Naive B cell (primary cell): Measurements from ENCODE around the gene SP140L. TPM values are rescaled to one million over a fixed set of nuclear protein-coding genes. Genes with fewer than 3 reads are reported as not detected.
"Not testable (repeated sequence)": the region's sequence is repeated elsewhere in the genome, so short reads cannot be mapped to it uniquely, and the experiment has no call there.

Experiments
- ATAC-seq, 2 donors: fragments of 150-1000 bp; cut with Tn5 transposase; 2 replicates each; pipeline ENCODE4 v1.10.0; 2021; ENCODE audit warnings: low read depth in 2 of 2, mild to moderate bottlenecking in 2 of 2, moderate library complexity in 2 of 2
- DNase-seq: peaks from one replicate; pipeline ENCODE4 v3.0.0; 2022
- H3K27ac Mint-ChIP-seq, 6 donors: one replicate each; pipeline ENCODE4 v1.8.0; 2020 to 2022; ENCODE audit warnings: mild to moderate bottlenecking in 6 of 6, mixed read lengths in 6 of 6, moderate library complexity in 5 of 6, inconsistent platforms in 2 of 6
- H3K27me3 Mint-ChIP-seq, 3 donors: one replicate each; pipeline ENCODE4 v1.8.0; 2021 to 2022; ENCODE audit warnings: mixed read lengths in 3 of 3, mild to moderate bottlenecking in 1 of 3
- H3K36me3 Mint-ChIP-seq, 2 donors: one replicate each; pipeline ENCODE4 v1.8.0; 2020 to 2022; ENCODE audit warnings: mixed read lengths in 2 of 2, inconsistent platforms in 1 of 2, mild to moderate bottlenecking in 1 of 2
- H3K4me1 Mint-ChIP-seq, 3 donors: one replicate each; pipeline ENCODE4 v1.8.0; 2020 to 2022; ENCODE audit warnings: mixed read lengths in 3 of 3, inconsistent platforms in 1 of 3, mild to moderate bottlenecking in 1 of 3, moderate library complexity in 1 of 3
- H3K4me3 Mint-ChIP-seq, 8 donors: one replicate each; pipeline ENCODE4 v1.8.0; 2020 to 2022; ENCODE audit warnings: mild to moderate bottlenecking in 8 of 8, mixed read lengths in 8 of 8, moderate library complexity in 8 of 8, inconsistent platforms in 2 of 8
- H3K9me3 Mint-ChIP-seq, 7 donors: one replicate each; pipeline ENCODE4 v1.8.0; 2020 to 2022; ENCODE audit warnings: mixed read lengths in 7 of 7, mild to moderate bottlenecking in 5 of 7, inconsistent platforms in 2 of 7, moderate library complexity in 1 of 7
- polyA plus RNA-seq, 6 donors: library from polyadenylated mRNA; unstranded; fragments of 300-500 nt; fragmentation: Illumina TruSeq; gene quantifications; one replicate each; pipeline ENCODE4 v1.2.3, GENCODE V29; 2021; ENCODE audit warnings: low read depth in 6 of 6

SP140L gene
- polyA plus RNA-seq, 6 donors from 2014 or later = 48.5 to 82.4 (median 54.0) TPM

DNA sequence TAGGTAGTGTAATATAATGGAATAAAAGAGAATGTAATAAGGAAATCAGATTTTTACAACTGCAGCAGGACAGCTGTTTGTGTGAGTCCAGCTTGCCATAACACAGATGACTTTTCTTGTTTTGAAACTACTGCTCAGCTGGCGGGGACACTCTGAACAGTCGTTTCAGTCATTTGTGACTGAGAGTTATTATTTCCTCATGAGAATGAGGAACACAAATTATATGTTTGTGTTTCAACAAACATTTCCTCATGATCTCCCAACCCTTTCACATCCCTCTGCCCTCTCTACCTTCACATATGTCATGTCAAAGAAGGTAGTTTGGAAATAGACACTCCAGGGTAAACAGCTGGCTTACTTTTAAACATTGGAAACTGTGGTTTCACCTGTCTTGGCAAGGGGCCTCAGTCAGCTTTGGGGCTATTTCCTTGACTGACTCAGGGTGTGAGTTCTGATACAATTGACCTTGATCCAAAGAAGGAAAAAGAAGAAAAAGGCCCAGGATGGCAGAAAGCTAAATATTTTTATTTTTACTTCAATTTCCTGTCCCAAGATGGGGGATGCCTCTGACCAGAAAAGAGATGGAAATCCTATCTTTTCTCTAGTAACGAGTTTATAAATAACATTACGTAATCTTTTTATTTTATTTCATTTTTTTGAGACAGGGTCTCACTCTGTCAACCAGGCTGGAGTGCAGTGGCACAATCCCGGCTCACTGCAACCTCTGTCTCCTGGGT, 593 bp downstream of the SP140L start:
- H3K27me3 Mint-ChIP-seq = no peaks in the 10 kb centered on the region
- peak overlapping the region; percentile 97 to 100 (median 99) for H3K27ac Mint-ChIP-seq
- H3K9me3 Mint-ChIP-seq = peaks cover 0 to 3% (median 0%) of the 10 kb centered on the region in 7 donors
- H3K4me1 Mint-ChIP-seq = peaks cover 77 to 89% (median 86%) of the 10 kb centered on the region in 3 donors
- ATAC-seq (peak; percentile 73 to 76), DNase-seq (peak; percentile 48)
- H3K36me3 Mint-ChIP-seq = peaks cover 31 to 32% of the 10 kb centered on the region in 2 donors
- peak overlapping the region; percentile 89 to 98 (median 96) for H3K4me3 Mint-ChIP-seq

DNA sequence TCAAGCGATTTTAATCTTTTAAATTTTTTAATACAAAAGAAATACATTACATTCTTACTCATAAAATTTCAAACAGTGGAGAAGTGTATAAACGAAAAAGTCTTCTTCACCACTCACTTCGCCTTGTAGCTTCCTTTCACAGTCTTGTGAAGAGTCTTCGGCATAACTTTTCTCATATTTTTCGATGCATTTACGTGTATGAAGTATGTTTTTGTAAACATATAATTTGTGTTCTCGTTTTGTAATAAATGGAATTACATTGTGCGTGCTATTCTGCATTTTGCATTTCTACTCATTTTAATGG, 1.1 kb downstream of the SP140L start:
- ATAC-seq (no peak), DNase-seq (no peak)

DNA sequence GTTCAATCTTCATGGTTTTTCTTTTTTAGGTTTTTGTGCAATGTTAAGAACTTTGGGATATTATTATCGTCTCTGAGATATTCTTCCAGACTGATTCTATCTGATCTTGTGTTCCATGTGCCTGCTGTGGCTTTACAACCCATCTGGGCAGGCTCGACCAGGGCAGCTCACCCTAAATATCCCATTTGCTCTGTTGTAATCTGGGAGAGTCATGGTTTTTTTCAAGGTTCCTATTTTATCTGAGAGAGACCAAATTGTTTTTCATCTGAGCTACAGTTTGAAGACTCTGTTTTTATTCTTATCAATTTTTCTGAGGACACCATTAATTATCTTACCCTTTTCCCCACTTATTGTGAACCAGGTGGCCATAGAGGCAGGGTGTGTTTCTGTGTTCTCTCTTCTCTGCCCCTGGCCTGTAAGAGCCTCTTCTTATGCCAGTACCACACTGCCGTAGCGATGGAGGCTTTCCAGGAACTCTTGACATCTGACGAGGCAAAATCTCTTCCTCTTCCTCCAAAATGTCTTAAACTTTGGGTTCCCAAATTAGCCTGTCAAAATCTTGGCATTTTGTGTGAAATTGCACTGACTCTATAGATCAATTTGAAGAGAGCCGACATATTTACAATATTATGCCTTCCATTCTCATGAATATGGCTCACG, 3.1 kb downstream of the SP140L start:
- ATAC-seq = no peak
- Mint-ChIP-seq H3K36me3 (peaks cover 47 to 55% of the 10 kb centered on the region in 2 donors), H3K27ac (peak overlapping the region; percentile 62 to 99 (median 76)), H3K4me1 (peaks cover 81 to 93% (median 82%) of the 10 kb centered on the region in 3 donors), H3K4me3 (peak overlapping the region; percentile 54 to 98 (median 86)), H3K9me3 (peaks cover 0 to 3% (median 0%) of the 10 kb centered on the region in 7 donors), H3K27me3 (no peaks in the 10 kb centered on the region)
- no peak for DNase-seq

More for the DNA sequence above, 1.1 kb downstream of the SP140L start:
- H3K27me3 Mint-ChIP-seq = no peaks in the 10 kb centered on the region
- peaks cover 35 to 36% of the 10 kb centered on the region in 2 donors for H3K36me3 Mint-ChIP-seq
- peak overlapping the region in 5 of 6 donors; percentile 30 to 99 (median 95) for H3K27ac Mint-ChIP-seq
- H3K9me3 Mint-ChIP-seq = peaks cover 0 to 3% (median 0%) of the 10 kb centered on the region in 7 donors
- H3K4me1 Mint-ChIP-seq = peaks cover 78 to 90% (median 86%) of the 10 kb centered on the region in 3 donors
- H3K4me3 Mint-ChIP-seq = peak overlapping the region; percentile 89 to 98 (median 96)

DNA sequence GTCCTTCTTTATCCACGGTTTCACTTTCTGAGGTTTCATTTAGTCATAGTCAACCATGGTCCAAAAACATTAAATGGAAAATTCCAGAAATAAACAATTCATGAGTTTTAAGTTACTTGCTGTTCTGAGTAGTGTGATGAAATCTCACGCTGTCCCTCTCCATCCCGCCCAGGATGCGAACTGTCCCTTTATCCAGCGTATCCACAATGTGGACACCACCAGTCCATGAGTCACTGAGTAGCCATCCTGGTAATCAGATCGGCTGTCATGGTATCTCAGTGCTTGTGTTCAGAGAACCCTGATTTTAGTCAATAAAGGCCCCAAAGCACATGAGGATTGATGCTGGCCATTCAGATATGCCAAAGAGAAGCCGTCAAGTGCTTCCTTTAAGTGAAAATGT, 3.7 kb downstream of the SP140L start:
- H3K27ac Mint-ChIP-seq = peak overlapping the region in 5 of 6 donors; percentile 19 to 99 (median 75)
- no peaks in the 10 kb centered on the region for H3K27me3 Mint-ChIP-seq
- peaks cover 0 to 3% (median 0%) of the 10 kb centered on the region in 7 donors for H3K9me3 Mint-ChIP-seq
- peak overlapping the region in 7 of 8 donors; percentile 54 to 98 (median 92) for H3K4me3 Mint-ChIP-seq
- H3K36me3 Mint-ChIP-seq = peaks cover 53 to 61% of the 10 kb centered on the region in 2 donors
- no peak for DNase-seq
- no peak for ATAC-seq
- H3K4me1 Mint-ChIP-seq = peaks cover 82 to 93% (median 85%) of the 10 kb centered on the region in 3 donors

DNA sequence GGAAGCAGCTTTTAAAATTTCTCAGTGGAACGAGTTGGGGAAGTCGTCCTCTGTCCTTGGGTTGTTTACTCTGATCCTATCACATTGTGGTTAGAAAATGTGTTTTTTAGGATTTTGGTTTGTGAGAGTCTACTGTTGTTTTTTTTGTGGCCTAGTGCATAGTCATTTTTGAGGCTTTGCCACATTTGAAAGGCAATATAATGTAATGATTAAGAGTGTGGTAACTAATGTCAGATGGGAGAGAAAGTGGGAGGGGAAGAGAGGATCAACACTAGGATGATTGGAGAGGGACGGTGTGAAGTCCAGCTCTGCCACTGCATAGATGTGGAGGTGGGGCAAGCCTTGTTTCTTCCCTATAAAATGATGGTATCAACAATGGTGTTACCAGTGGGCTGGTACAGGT, 8.5 kb downstream of the SP140L start:
- Mint-ChIP-seq H3K36me3 (peaks cover 53 to 54% of the 10 kb centered on the region in 2 donors), H3K4me3 (peak overlapping the region; percentile 0 to 84 (median 56)), H3K27ac (peak overlapping the region; percentile 71 to 95 (median 82)), H3K4me1 (peaks cover 49 to 64% (median 58%) of the 10 kb centered on the region in 3 donors), H3K9me3 (peaks cover 0 to 1% (median 0%) of the 10 kb centered on the region in 7 donors), H3K27me3 (no peaks in the 10 kb centered on the region)
- ATAC-seq (no peak), DNase-seq (no peak)

DNA sequence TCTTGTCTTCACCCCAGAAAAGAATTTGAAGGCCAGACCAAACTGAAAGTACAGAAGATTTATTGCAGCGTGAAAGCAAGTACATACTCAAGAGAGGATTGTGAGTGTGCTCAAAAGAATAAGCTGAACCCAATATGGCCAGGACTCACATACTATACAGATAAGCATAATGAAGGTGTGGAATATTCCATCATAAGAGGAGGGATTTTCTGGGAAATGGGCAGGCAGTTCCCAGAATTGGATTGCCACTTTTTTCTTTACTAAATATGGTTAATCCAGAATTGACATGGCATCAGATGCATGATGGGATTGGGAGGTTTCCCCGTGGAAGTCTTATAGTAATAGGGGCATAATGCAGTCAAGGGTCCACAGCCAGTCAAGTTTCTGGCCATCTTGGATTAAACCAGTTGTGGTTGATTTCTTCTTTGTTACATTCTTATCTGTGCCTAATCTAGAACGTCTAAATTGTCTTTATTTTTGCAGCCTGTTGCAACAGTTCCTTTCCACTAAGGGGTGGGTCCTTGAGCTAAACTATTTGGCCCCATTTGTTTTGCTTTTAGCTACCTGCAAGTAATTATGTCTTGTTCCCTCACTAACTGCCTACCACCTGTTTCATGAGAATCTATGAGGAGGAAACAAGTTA, 9.0 kb downstream of the SP140L start:
- no peak for DNase-seq
- Mint-ChIP-seq H3K4me1 (peaks cover 44 to 59% (median 53%) of the 10 kb centered on the region in 3 donors), H3K4me3 (peak overlapping the region in 7 of 8 donors; percentile 0 to 84 (median 62)), H3K27ac (peak overlapping the region; percentile 71 to 95 (median 82)), H3K36me3 (peaks cover 47 to 49% of the 10 kb centered on the region in 2 donors), H3K9me3 (no peaks in the 10 kb centered on the region), H3K27me3 (no peaks in the 10 kb centered on the region)
- ATAC-seq = no peak

DNA sequence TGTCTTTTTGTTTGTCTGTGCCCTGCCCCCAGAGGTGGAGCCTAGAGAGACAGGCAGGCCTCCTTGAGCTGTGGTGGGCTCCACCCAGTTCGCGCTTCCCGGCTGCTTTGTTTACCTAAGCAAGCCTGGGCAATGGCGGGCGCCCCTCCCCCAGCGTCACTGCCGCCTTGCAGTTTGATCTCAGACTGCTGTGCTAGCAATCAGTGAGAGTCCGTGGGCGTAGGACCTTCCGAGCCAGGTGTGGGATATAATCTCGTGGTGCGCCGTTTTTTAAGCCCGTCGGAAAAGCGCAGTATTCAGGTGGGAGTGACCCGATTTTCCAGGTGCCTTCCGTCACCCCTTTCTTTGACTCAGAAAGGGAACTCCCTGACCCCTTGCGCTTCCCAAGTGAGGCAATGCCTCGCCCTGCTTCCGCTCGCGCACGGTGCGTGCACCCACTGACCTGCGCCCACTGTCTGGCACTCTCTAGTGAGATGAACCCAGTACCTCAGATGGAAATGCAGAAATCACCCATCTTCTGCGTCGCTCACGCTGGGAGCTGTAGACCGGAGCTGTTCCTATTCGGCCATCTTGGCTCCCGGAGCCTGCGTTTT, 15.0 kb downstream of the SP140L start:
- not testable (repeated sequence) for H3K27ac Mint-ChIP-seq, ATAC-seq, DNase-seq, H3K27me3 Mint-ChIP-seq
- peaks cover 9 to 46% (median 34%) of the 10 kb centered on the region in 7 donors for H3K9me3 Mint-ChIP-seq
- peaks cover 46 to 49% of the 10 kb centered on the region in 2 donors for H3K36me3 Mint-ChIP-seq
- peak overlapping the region in 1 of 8 donors; percentile 70 for H3K4me3 Mint-ChIP-seq
- H3K4me1 Mint-ChIP-seq = peaks cover 37 to 38% (median 38%) of the 10 kb centered on the region in 3 donors

DNA sequence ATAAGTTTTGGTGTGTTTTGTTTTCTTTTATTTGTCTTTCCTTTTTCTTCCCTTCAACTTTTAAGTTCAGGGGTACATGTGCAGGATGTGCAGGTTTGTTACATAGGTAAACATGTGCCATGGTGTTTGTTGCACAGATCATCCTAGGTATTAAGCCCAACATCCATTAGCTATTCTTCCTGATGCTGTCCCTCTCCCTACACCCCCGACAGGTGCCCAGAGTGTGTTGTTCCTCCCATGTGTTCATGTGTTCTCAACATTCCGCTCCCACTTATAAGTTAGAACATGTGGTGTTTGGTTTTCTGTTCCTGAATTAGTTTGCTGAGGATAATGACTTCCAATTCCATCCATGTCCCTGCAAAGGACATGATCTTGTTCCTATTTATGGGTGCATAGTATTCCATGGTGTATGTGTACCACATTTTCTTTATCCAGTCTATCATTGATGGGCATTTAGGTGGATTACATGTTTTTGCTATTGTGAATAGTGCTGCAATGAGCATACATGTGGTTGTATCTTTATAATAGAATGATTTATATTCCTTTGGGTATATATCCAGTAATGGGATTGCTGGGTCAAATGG, 16.1 kb downstream of the SP140L start:
- not testable (repeated sequence) for DNase-seq, H3K27me3 Mint-ChIP-seq, ATAC-seq
- Mint-ChIP-seq H3K27ac (peak overlapping the region in 4 of 6 donors; percentile 26 to 80 (median 56)), H3K36me3 (peaks cover 47 to 51% of the 10 kb centered on the region in 2 donors), H3K4me1 (peaks cover 47 to 49% (median 47%) of the 10 kb centered on the region in 3 donors), H3K4me3 (peak overlapping the region in 1 of 8 donors; percentile 12), H3K9me3 (peaks cover 9 to 46% (median 37%) of the 10 kb centered on the region in 7 donors)

DNA sequence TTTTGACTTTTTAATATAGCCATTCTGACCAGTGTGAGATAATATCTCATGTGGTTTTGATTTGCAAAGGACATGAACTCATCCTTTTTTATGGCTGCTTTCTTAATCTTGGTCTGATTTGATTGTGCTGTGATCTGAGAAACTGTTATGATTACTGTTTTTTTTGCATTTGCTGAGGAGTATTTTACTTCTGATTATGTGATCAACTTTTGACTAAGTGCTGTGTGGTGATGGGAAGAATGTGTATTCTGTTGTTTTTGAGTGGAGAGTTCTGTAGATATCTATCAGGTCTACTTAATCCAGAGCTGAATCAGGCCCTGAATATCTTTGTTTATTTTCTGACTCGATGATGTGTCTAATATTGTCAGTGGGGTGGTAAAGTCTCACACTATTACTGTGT, 16.8 kb downstream of the SP140L start:
- Mint-ChIP-seq H3K27me3 (no peaks in the 10 kb centered on the region), H3K27ac (peak overlapping the region in 4 of 6 donors; percentile 0 to 79 (median 52)), H3K9me3 (peaks cover 9 to 46% (median 37%) of the 10 kb centered on the region in 7 donors), H3K4me3 (peak overlapping the region in 1 of 8 donors; percentile 30), H3K36me3 (peaks cover 47 to 51% of the 10 kb centered on the region in 2 donors), H3K4me1 (peaks cover 51 to 55% (median 53%) of the 10 kb centered on the region in 3 donors)
- DNase-seq (no peak), ATAC-seq (no peak)

DNA sequence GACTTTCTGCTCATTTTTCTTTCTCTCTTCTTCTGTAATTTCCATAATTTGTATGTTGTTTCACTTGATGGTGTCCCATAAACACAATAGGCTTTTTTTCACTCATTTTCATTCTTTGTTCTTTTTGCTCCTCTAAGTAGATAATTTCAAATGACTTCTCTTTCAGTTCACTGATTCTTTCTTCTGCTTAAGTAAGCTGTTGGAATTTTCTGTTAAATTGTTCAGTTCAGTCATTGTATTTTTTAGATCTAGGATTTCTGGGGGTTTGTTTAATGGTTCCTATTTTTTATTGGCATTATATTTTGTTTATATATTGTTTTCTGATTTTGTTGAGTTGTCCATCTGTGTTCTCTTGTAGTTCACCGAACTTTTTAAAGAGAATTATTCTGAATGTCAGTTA, 19.5 kb downstream of the SP140L start:
- peaks cover 47 to 51% of the 10 kb centered on the region in 2 donors for H3K36me3 Mint-ChIP-seq
- peak overlapping the region in 4 of 6 donors; percentile 19 to 91 (median 46) for H3K27ac Mint-ChIP-seq
- H3K27me3 Mint-ChIP-seq = no peaks in the 10 kb centered on the region
- DNase-seq (no peak), ATAC-seq (no peak)
- peaks cover 59 to 74% (median 71%) of the 10 kb centered on the region in 3 donors for H3K4me1 Mint-ChIP-seq
- peak overlapping the region in 3 of 8 donors; percentile 16 to 67 (median 36) for H3K4me3 Mint-ChIP-seq
- peaks cover 9 to 46% (median 37%) of the 10 kb centered on the region in 7 donors for H3K9me3 Mint-ChIP-seq

DNA sequence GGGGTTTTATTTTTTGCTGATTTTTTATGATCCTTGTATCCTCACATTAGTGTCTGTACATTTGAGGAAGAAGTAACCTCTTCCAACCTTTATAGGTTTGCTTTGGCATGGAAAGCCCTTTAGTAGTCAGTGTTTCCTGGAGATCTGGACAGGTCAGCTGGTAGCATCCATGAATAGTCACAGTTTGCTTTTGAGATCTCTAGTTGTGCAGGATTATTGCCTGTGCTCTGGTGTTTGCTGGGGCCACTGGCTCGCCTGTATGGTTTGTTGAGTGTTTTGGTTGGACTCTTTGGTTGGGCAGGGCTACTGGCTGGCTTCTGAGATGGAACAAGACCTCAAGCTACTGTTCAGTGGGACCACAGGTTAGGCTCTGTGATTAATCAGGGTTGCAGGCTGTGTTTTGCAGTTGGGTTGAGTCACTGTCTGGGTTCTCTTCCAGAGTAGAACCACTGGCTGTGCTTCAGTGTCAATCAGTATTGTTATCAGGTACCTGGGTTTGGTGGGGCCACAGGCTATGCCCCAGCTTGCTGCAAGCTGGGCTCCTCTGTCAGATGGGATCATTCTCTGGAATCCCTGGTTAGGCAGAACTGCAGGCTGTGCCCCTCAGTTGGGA, 20.0 kb downstream of the SP140L start:
- DNase-seq = no peak
- peak overlapping the region in 4 of 6 donors; percentile 19 to 72 (median 55) for H3K27ac Mint-ChIP-seq
- ATAC-seq = no peak
- H3K27me3 Mint-ChIP-seq = no peaks in the 10 kb centered on the region
- H3K9me3 Mint-ChIP-seq = peaks cover 9 to 45% (median 37%) of the 10 kb centered on the region in 7 donors
- peak overlapping the region in 4 of 8 donors; percentile 26 to 66 (median 56) for H3K4me3 Mint-ChIP-seq
- peaks cover 59 to 74% (median 71%) of the 10 kb centered on the region in 3 donors for H3K4me1 Mint-ChIP-seq
- peaks cover 48 to 51% of the 10 kb centered on the region in 2 donors for H3K36me3 Mint-ChIP-seq
